ENCODE data around the gene ZFHX2.

GRCh38 chr14:23547924-23548323, 3.6 kb downstream of the ZFHX2 start:
- TF ChIP-seq CTCF (IDR thresholded peaks at IDR 0.05), result no peak
- TF ChIP-seq POLR2A (IDR thresholded peaks at IDR 0.05), result no peak
